Measurements from ENCODE around the gene POLR3H. TPM values are rescaled to one million over a fixed set of nuclear protein-coding genes. Genes with fewer than 3 reads are reported as not detected.

The POLR3H gene
- total and polyA plus RNA-seq, 10 donors: 12.6 to 30.9 (median 19.3) TPM

DNA sequence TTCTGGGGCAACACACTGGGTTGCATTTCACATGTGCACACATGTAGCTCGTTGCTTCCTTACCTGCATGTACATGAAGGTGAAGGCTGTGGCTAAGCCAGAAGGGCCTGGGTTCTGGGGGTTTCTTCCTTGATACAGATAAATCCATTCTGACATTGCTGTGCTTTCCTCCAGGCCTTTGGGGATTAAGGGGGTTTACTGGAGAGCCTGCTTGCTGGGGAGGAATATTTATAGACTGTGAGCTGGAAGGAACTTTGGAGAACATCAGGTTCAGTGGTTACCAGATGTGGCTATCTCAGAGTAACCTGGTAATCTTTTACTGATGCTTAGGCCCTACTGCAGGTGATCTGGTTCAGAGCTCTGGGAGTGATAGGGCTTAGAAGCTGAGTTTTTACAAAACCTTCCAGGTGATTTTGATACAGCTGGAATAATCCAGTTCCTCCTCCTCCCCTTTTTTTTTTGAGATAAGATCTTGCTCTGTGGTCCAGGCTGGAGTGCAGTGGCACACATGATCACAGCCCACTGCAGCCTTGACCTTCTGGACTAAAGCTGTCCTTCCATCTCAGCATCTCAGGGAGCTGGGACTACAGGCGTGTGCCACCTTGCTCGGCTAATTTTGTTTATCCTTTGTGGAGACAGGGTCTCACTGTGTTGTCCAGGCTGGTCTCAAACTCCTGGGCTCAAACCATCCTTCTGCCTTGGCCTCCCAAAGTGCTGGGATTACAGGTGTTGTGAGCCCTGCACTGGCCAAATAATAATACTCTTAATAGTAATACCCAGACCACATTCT is 55.5 kb downstream of the POLR3H start:
- Histone ChIP-seq H3K4me1 (peaks cover 4 to 85% (median 43%) of the 10 kb centered on the region in 6 donors), H3K9me3 (no peaks in the 10 kb centered on the region), H3K36me3 (peaks cover 0 to 9% (median 0%) of the 10 kb centered on the region in 6 donors), H3K27me3 (replicated peaks in 1 of 7) (no peaks in the 10 kb centered on the region), H3K4me3 (no peak overlapping the region), H3K27ac (no peak overlapping the region)
- TF ChIP-seq, protein P1, sequence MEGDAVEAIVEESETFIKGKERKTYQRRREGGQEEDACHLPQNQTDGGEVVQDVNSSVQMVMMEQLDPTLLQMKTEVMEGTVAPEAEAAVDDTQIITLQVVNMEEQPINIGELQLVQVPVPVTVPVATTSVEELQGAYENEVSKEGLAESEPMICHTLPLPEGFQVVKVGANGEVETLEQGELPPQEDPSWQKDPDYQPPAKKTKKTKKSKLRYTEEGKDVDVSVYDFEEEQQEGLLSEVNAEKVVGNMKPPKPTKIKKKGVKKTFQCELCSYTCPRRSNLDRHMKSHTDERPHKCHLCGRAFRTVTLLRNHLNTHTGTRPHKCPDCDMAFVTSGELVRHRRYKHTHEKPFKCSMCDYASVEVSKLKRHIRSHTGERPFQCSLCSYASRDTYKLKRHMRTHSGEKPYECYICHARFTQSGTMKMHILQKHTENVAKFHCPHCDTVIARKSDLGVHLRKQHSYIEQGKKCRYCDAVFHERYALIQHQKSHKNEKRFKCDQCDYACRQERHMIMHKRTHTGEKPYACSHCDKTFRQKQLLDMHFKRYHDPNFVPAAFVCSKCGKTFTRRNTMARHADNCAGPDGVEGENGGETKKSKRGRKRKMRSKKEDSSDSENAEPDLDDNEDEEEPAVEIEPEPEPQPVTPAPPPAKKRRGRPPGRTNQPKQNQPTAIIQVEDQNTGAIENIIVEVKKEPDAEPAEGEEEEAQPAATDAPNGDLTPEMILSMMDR (IDR thresholded peaks at IDR 0.05 in 8 of 11, conservative IDR thresholded peaks at IDR 0.05 in 3 of 11): no peak
- no peak for TF ChIP-seq POLR2A (IDR thresholded peaks at IDR 0.05)
- no peak for TF ChIP-seq POLR2AphosphoS5 (IDR thresholded peaks at IDR 0.05)
- intact Hi-C loops (cut with DNase I; ENCODE audit: low total_unique reads): no loop called here
- 70 to 95% (median 83%) methylated on average over 3 of the region's 3 CpGs for whole genome bisulfite sequencing, 5 donors
- no peak for DNase-seq

DNA sequence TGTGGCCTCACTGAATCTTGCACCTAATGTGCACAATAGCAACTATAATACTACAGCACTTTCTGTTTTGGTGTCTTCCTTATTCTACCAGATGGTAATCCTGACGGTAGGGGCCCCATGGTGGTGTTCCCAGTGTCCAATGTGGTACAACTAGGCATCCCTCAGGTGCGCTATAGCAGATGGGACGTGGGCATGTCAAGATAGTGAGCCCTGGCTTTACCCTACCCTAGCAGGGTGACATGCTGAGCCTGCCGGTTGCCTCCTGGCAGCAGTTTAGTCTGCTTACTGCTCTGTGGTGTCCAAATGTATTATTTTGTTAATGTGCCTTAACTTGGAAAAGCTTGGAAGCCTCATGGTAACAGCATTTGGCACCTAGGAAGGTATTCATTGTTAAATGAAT is 56.2 kb downstream of the POLR3H start:
- peaks cover 4 to 92% (median 50%) of the 10 kb centered on the region in 6 donors for H3K4me1 ChIP-seq
- intact Hi-C loops (cut with DNase I; ENCODE audit: low total_unique reads): no loop called here
- DNase-seq: no peak
- no peak overlapping the region for H3K4me3 ChIP-seq
- no peaks in the 10 kb centered on the region for H3K9me3 ChIP-seq
- WGBS, 5 donors: 88 to 95% (median 89%) methylated on average over 4 of the region's 4 CpGs
- peaks cover 0 to 7% (median 0%) of the 10 kb centered on the region in 6 donors for H3K36me3 ChIP-seq
- no peak overlapping the region for H3K27ac ChIP-seq
- H3K27me3 ChIP-seq (replicated peaks in 1 of 7): no peaks in the 10 kb centered on the region
- no peak for TF ChIP-seq POLR2A (IDR thresholded peaks at IDR 0.05)
- TF ChIP-seq, protein P1 (IDR thresholded peaks at IDR 0.05 in 8 of 11, conservative IDR thresholded peaks at IDR 0.05 in 3 of 11): no peak

DNA sequence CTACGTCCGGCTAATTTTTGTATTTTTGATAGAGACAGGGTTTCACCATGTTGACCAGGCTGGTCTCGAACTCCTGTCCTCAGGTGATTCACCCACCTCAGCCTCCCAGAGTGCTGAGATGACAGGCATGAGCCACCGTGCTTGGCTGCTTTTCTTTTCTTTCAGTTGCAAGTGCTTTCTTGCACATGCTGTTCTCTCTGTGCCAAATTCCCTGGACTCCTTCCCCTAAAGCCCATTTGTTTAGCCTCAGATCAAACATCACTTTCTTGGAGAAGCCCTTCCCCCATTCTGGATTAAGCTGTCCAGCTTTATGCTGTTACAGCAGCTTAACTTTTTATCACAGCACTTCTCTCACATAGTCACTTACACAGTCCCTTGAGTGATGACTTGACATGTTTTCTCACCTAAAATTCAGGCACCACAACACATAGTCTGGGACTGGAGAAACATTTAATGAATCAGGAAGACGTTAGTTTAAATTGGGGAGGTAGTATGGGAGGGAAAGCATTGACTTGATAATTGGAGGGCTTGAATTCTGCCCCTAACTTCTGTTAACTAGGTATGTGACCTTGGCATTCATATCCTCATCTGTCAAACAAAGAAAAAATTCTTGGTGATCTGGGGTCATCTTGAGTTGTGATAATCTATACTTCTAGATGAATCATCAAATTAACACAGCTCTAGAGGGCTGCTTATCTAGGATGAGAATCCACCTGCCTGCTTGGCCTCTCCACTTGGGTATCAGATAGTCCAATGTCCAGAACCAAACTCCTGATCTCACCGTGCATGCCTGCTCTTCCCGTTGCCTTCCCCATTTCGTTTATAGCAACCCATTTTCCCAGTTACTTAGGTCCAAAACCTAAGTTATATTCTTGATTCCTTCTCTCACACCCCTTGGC is 57.0 kb downstream of the POLR3H start:
- Histone ChIP-seq H3K4me3 (no peak overlapping the region), H3K9me3 (no peaks in the 10 kb centered on the region), H3K36me3 (peaks cover 0 to 7% (median 0%) of the 10 kb centered on the region in 6 donors), H3K27me3 (replicated peaks in 1 of 7) (no peaks in the 10 kb centered on the region), H3K4me1 (peaks cover 4 to 99% (median 58%) of the 10 kb centered on the region in 6 donors), H3K27ac (no peak overlapping the region)
- intact Hi-C loops (cut with DNase I; ENCODE audit: low total_unique reads): no loop called here
- TF ChIP-seq POLR2A (IDR thresholded peaks at IDR 0.05) (no peak), POLR2AphosphoS5 (IDR thresholded peaks at IDR 0.05) (no peak)
- TF ChIP-seq, protein P1 (IDR thresholded peaks at IDR 0.05 in 8 of 11, conservative IDR thresholded peaks at IDR 0.05 in 3 of 11): no peak
- WGBS, 5 donors: 85 to 94% (median 87%) methylated on average over 8 of the region's 8 CpGs
- DNase-seq: no peak

DNA sequence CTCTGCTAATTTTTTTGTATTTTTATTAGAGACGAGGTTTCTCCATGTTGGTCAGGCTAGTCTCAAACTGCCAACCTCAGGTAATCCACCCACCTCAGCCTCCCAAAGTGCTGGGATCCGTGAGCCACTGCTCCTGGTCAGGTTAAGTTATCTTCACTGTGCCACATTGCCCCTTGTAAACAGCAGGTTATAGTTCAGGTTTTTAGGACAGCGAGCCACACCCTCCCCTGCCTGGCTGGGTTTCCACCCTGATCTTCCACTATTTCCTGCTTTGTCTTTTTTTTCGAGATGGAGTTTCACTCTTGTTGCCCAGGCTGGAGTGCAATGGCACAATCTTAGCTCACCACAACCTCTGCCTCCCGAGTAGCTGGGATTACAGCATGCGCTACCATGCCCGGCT is 59.2 kb downstream of the POLR3H start:
- no peaks in the 10 kb centered on the region for H3K27me3 ChIP-seq (replicated peaks in 1 of 7)
- 59 to 82% (median 66%) methylated on average over 7 of the region's 7 CpGs for WGBS, 5 donors
- intact Hi-C loops (cut with DNase I; ENCODE audit: low total_unique reads): no loop called here
- peaks cover 0 to 13% (median 0%) of the 10 kb centered on the region in 6 donors for H3K36me3 ChIP-seq
- no peaks in the 10 kb centered on the region for H3K9me3 ChIP-seq
- no peak for DNase-seq
- H3K4me1 ChIP-seq: peaks cover 19 to 99% (median 69%) of the 10 kb centered on the region in 6 donors
- peak overlapping the region in 2 of 8 donors; percentile 13 to 44 for H3K27ac ChIP-seq
- no peak overlapping the region for H3K4me3 ChIP-seq
- TF ChIP-seq POLR2AphosphoS5 (IDR thresholded peaks at IDR 0.05) (no peak), POLR2A (IDR thresholded peaks at IDR 0.05) (no peak)
- TF ChIP-seq, protein P1 (IDR thresholded peaks at IDR 0.05 in 8 of 11, conservative IDR thresholded peaks at IDR 0.05 in 3 of 11): no peak
